SK-N-SH treated with all-trans-retinoic acid at 6 μM for 48 hours (cell line): ENCODE data around the gene TUG1.

Source experiments
- ATAC-seq: fragments of 200-7000 bp; cut with Tn5 transposase; 3 replicates; pipeline ENCODE4 v1.9.1; 2020; ENCODE audit warnings: mild to moderate bottlenecking, moderate library complexity
- ARNTL ChIP-seq: fragments of 450-650 bp; formaldehyde crosslinking; IDR thresholded peaks from 2 replicates; pipeline ENCODE4 v1.5.0; 2020; ENCODE audit warnings: low read depth, mild to moderate bottlenecking, moderate library complexity, borderline replicate concordance
- BACH2 ChIP-seq: fragments of 250-450 bp; sonication (Bioruptor Pico); IDR thresholded peaks from 2 replicates; pipeline ENCODE4 v1.9.0; 2021; ENCODE audit warnings: mild to moderate bottlenecking, borderline replicate concordance
- CSDC2 ChIP-seq: fragments of 250-450 bp; sonication (Bioruptor Pico); IDR thresholded peaks from 2 replicates; pipeline ENCODE4 v1.5.0; 2020; ENCODE audit warnings: mild to moderate bottlenecking, moderate library complexity
- ISL1 ChIP-seq: fragments of 250-450 bp; sonication (Bioruptor Pico); IDR thresholded peaks from 2 replicates; pipeline ENCODE4 v2.1.2; 2022; ENCODE audit warnings: mild to moderate bottlenecking, moderate library complexity
- OSR1 ChIP-seq: fragments of 250-450 bp; sonication (Bioruptor Pico); IDR thresholded peaks from 2 replicates; pipeline ENCODE4 v1.8.0; 2022; ENCODE audit warnings: moderate library complexity, mild to moderate bottlenecking, inconsistent platforms
- PPARA ChIP-seq: fragments of 250-450 bp; sonication (Bioruptor Pico); IDR thresholded peaks from 2 replicates; pipeline ENCODE4 v1.5.0; 2020; ENCODE audit warnings: mild to moderate bottlenecking, borderline replicate concordance
- RARB ChIP-seq: fragments of 250-450 bp; sonication (Bioruptor Pico); IDR thresholded peaks from 2 replicates; pipeline ENCODE4 v1.8.0; 2021; ENCODE audit warnings: mild to moderate bottlenecking, moderate library complexity
- SNAI2 ChIP-seq: fragments of 250-450 bp; sonication (Bioruptor Pico); IDR thresholded peaks from 2 replicates; pipeline ENCODE4 v1.5.0; 2020; ENCODE audit warnings: mild to moderate bottlenecking, moderate library complexity
- TCF4 ChIP-seq: fragments of 250-450 bp; sonication (Bioruptor Pico); IDR thresholded peaks from 2 replicates; pipeline ENCODE4 v1.8.0; 2021; ENCODE audit warnings: mild to moderate bottlenecking, moderate library complexity, borderline replicate concordance
- TOX ChIP-seq: fragments of 250-450 bp; sonication (Bioruptor Pico); IDR thresholded peaks from 2 replicates; pipeline ENCODE4 v1.8.0; 2021; ENCODE audit warnings: mild to moderate bottlenecking, moderate library complexity, borderline replicate concordance
- ZC3H10 ChIP-seq: fragments of 250-450 bp; sonication (Bioruptor Pico); IDR thresholded peaks from 2 replicates; pipeline ENCODE4 v1.5.1; 2021; ENCODE audit warnings: mild to moderate bottlenecking, moderate library complexity
- ZFP3 ChIP-seq: fragments of 250-450 bp; sonication (Bioruptor Pico); IDR thresholded peaks from 2 replicates; pipeline ENCODE4 v1.5.0; 2020; ENCODE audit warnings: mild to moderate bottlenecking, moderate library complexity
- ZFP30 ChIP-seq: fragments of 450-650 bp; formaldehyde crosslinking; IDR thresholded peaks from 2 replicates; pipeline ENCODE4 v1.5.0; 2022; ENCODE audit warnings: mild to moderate bottlenecking, moderate library complexity
- ZNF565 ChIP-seq: fragments of 450-650 bp; formaldehyde crosslinking; conservative IDR thresholded peaks from 2 replicates; pipeline ENCODE4 v1.5.0; 2020; ENCODE audit warnings: low read depth, mild to moderate bottlenecking, moderate library complexity
- ZNF70 ChIP-seq: fragments of 450-650 bp; formaldehyde crosslinking; IDR thresholded peaks from 2 replicates; pipeline ENCODE4 v1.5.0; 2020; ENCODE audit warnings: mild to moderate bottlenecking, moderate library complexity
- ZNF8 ChIP-seq: fragments of 450-650 bp; formaldehyde crosslinking; IDR thresholded peaks from 2 replicates; pipeline ENCODE4 v1.5.0; 2020; ENCODE audit warnings: mild to moderate bottlenecking, moderate library complexity
- TF ChIP-seq, protein P1 (sequence below): fragments of 250-450 bp; sonication (Bioruptor Pico); IDR thresholded peaks from 2 replicates; pipeline ENCODE4 v1.5.1; 2020; ENCODE audit warnings: low read depth, mild to moderate bottlenecking, moderate library complexity
- TF ChIP-seq, protein P2 (sequence below): fragments of 250-450 bp; sonication (Bioruptor Pico); IDR thresholded peaks from 2 replicates; pipeline ENCODE4 v1.5.1; 2021; ENCODE audit warnings: mild to moderate bottlenecking, moderate library complexity
- TF ChIP-seq, protein P3 (sequence below): fragments of 250-450 bp; sonication (Bioruptor Pico); IDR thresholded peaks from 2 replicates; pipeline ENCODE4 v1.5.0; 2020; ENCODE audit warnings: mild to moderate bottlenecking, moderate library complexity
- TF ChIP-seq, protein P4 (sequence below): fragments of 250-450 bp; sonication (Bioruptor Pico); IDR thresholded peaks from 2 replicates; pipeline ENCODE4 v1.8.0; 2020; ENCODE audit warnings: mild to moderate bottlenecking, moderate library complexity, borderline replicate concordance
- TF ChIP-seq, protein P5 (sequence below): fragments of 250-450 bp; sonication (Bioruptor Pico); IDR thresholded peaks from 2 replicates; pipeline ENCODE4 v1.8.0; 2021; ENCODE audit warnings: low read depth, mild to moderate bottlenecking, moderate library complexity, borderline replicate concordance

Gene TUG1

DNA sequence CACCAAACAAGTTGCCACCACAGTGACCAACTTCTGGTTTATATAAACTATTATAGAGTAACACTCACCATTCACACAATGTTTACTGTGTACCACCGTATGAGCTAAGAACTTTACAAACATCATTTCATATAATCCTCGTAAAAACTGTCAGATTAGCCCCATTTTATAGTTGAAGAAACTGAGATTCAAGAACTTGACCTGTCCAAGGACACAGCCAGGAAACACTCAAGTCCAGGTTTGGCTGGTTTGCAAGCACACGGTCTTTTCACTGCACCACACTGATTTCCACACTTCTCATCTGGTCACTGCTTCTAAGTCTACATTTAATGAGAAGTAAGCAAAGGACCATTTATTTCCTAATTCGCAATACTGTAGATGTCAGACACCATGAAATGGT lies 4.2 kb upstream of the TUG1 start:
- TF ChIP-seq ISL1 (CRISPR knock-in tag) = no peak
- no peak for TF ChIP-seq BACH2
- no peak for TF ChIP-seq OSR1 (CRISPR knock-in tag)
- no peak for TF ChIP-seq TCF4 (CRISPR knock-in tag)
- TF ChIP-seq, protein P1, sequence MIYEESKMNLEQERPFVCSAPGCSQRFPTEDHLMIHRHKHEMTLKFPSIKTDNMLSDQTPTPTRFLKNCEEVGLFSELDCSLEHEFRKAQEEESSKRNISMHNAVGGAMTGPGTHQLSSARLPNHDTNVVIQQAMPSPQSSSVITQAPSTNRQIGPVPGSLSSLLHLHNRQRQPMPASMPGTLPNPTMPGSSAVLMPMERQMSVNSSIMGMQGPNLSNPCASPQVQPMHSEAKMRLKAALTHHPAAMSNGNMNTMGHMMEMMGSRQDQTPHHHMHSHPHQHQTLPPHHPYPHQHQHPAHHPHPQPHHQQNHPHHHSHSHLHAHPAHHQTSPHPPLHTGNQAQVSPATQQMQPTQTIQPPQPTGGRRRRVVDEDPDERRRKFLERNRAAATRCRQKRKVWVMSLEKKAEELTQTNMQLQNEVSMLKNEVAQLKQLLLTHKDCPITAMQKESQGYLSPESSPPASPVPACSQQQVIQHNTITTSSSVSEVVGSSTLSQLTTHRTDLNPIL (CRISPR knock-in tag) = no peak
- no peak for TF ChIP-seq PPARA
- no peak for TF ChIP-seq SNAI2 (CRISPR knock-in tag)
- no peak for TF ChIP-seq RARB
- TF ChIP-seq, protein P2, sequence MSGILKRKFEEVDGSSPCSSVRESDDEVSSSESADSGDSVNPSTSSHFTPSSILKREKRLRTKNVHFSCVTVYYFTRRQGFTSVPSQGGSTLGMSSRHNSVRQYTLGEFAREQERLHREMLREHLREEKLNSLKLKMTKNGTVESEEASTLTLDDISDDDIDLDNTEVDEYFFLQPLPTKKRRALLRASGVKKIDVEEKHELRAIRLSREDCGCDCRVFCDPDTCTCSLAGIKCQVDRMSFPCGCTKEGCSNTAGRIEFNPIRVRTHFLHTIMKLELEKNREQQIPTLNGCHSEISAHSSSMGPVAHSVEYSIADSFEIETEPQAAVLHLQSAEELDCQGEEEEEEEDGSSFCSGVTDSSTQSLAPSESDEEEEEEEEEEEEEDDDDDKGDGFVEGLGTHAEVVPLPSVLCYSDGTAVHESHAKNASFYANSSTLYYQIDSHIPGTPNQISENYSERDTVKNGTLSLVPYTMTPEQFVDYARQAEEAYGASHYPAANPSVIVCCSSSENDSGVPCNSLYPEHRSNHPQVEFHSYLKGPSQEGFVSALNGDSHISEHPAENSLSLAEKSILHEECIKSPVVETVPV = no peak
- TF ChIP-seq ZNF8 (CRISPR knock-in tag) = no peak
- no peak for TF ChIP-seq ZC3H10 (CRISPR knock-in tag)
- TF ChIP-seq ZFP3 (CRISPR knock-in tag) = no peak
- no peak for TF ChIP-seq ZNF565 (CRISPR knock-in tag)
- TF ChIP-seq CSDC2 (CRISPR knock-in tag) = no peak
- no peak for TF ChIP-seq TOX (CRISPR knock-in tag)
- TF ChIP-seq, protein P3, sequence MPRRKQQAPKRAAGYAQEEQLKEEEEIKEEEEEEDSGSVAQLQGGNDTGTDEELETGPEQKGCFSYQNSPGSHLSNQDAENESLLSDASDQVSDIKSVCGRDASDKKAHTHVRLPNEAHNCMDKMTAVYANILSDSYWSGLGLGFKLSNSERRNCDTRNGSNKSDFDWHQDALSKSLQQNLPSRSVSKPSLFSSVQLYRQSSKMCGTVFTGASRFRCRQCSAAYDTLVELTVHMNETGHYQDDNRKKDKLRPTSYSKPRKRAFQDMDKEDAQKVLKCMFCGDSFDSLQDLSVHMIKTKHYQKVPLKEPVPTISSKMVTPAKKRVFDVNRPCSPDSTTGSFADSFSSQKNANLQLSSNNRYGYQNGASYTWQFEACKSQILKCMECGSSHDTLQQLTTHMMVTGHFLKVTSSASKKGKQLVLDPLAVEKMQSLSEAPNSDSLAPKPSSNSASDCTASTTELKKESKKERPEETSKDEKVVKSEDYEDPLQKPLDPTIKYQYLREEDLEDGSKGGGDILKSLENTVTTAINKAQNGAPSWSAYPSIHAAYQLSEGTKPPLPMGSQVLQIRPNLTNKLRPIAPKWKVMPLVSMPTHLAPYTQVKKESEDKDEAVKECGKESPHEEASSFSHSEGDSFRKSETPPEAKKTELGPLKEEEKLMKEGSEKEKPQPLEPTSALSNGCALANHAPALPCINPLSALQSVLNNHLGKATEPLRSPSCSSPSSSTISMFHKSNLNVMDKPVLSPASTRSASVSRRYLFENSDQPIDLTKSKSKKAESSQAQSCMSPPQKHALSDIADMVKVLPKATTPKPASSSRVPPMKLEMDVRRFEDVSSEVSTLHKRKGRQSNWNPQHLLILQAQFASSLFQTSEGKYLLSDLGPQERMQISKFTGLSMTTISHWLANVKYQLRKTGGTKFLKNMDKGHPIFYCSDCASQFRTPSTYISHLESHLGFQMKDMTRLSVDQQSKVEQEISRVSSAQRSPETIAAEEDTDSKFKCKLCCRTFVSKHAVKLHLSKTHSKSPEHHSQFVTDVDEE (CRISPR knock-in tag) = no peak
- TF ChIP-seq ZFP30 = no peak
- ATAC-seq = no peak

DNA sequence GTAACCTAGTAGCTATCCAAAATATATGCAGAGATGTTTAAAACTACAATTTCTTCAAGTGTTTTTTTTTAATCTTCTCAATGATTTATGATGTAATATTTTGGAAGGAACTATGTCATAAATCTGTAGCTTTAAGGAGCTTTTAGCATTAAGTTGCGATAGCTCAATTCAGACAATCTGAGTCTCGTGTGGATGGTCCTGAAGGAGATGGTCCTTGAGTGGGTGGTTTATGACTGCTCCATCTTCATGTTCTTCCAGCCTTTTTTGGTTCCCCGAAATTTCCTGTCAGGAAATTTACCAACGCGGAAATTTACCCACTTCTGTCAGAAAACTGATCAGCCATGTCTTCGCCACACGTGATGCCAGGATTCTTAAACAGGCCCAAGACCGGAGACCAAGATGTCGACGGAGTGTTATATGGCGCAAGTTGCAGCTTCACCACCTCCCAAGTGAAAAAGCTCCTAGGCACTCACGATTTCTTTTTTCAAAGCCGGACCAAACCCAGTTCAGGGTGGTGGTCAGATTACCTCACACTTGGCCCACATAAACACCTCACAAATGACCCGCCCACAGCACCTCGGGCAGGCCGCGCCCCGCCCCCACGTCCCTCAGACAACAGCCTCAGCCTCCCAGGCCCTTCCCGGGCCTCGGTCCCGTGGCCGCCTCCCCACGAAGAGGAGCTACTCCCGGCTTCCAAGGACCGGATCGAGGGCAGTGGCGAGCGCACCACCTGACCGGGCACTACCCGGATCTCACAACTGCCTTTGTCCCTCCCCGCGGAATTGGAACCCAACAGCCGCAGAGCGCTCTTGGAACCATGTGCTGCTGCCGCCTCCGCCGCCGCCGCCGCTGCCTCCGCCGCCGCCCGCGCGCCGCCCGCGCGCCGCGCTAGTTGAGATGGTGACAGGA lies 796 bp upstream of the TUG1 start, which contains the start of gene MORC2:
Gene MORC2, minus strand, starts transcription at position 760 of the 909 bp plus-strand sequence. CDS start 885 bp downstream, outside the sequence.
- TF ChIP-seq ZC3H10 (CRISPR knock-in tag) (no peak), TOX (CRISPR knock-in tag) (no peak), ZNF8 (CRISPR knock-in tag) (no peak), ZFP30 (no peak), OSR1 (CRISPR knock-in tag) (no peak), PPARA (no peak), ARNTL (no peak), SNAI2 (CRISPR knock-in tag) (no peak), ZNF70 (CRISPR knock-in tag) (no peak), BACH2 (no peak)
- TF ChIP-seq, protein P2 = no peak
- TF ChIP-seq, protein P4, sequence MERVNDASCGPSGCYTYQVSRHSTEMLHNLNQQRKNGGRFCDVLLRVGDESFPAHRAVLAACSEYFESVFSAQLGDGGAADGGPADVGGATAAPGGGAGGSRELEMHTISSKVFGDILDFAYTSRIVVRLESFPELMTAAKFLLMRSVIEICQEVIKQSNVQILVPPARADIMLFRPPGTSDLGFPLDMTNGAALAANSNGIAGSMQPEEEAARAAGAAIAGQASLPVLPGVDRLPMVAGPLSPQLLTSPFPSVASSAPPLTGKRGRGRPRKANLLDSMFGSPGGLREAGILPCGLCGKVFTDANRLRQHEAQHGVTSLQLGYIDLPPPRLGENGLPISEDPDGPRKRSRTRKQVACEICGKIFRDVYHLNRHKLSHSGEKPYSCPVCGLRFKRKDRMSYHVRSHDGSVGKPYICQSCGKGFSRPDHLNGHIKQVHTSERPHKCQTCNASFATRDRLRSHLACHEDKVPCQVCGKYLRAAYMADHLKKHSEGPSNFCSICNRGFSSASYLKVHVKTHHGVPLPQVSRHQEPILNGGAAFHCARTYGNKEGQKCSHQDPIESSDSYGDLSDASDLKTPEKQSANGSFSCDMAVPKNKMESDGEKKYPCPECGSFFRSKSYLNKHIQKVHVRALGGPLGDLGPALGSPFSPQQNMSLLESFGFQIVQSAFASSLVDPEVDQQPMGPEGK = no peak
- TF ChIP-seq, protein P3 (CRISPR knock-in tag) = no peak
- TF ChIP-seq, protein P5, sequence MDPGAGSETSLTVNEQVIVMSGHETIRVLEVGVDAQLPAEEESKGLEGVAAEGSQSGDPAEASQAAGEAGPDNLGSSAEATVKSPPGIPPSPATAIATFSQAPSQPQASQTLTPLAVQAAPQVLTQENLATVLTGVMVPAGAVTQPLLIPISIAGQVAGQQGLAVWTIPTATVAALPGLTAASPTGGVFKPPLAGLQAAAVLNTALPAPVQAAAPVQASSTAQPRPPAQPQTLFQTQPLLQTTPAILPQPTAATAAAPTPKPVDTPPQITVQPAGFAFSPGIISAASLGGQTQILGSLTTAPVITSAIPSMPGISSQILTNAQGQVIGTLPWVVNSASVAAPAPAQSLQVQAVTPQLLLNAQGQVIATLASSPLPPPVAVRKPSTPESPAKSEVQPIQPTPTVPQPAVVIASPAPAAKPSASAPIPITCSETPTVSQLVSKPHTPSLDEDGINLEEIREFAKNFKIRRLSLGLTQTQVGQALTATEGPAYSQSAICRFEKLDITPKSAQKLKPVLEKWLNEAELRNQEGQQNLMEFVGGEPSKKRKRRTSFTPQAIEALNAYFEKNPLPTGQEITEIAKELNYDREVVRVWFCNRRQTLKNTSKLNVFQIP = no peak
- no peak for ATAC-seq
